ENCODE results near the gene CELF3. TPM values are rescaled to one million over a fixed set of nuclear protein-coding genes. Genes with fewer than 3 reads are reported as not detected.

Gene CELF3
- total RNA-seq, 4 donors from 2014 or later: 0.22 to 0.93 (median 0.40) TPM; not detected in 1

DNA sequence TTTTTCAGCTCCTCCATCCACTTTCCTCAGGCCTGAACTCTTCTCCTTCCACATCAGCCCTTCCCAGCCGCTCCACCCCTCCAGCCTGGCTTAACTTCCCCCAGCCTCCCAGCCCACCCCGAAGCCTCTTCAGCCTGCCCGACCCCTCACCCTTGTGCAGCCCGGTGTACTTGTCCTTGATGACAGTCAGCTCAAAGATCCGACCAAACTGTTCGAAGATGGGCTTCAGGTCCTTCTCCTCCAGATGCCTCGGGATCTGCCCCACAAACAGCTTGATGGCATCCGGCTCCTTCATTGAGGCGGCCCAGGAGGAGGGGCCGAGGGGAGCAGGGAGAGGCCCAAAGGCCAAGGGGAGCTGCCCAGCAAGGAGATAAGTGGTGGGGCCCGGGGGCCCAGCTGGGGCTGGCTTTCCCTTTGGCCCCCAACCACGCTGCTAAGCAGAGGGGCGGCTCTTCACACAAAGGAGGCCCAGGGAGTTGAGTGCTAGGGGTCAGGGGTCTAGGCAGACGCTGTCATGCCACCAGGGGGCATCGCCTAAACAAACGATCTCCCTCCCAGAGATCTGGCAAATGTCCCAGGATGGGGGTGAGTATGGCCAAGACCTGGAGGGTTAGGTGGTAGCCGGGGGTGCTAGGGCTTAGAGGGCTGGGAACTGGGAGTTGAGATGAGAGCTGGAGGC is 738 bp downstream of the CELF3 start:
- H3K27me3 ChIP-seq: peaks cover 21% of the 10 kb centered on the region
- H3K4me3 ChIP-seq: no peak overlapping the region
- no peaks in the 10 kb centered on the region for H3K9me3 ChIP-seq
- TF ChIP-seq, protein P1, sequence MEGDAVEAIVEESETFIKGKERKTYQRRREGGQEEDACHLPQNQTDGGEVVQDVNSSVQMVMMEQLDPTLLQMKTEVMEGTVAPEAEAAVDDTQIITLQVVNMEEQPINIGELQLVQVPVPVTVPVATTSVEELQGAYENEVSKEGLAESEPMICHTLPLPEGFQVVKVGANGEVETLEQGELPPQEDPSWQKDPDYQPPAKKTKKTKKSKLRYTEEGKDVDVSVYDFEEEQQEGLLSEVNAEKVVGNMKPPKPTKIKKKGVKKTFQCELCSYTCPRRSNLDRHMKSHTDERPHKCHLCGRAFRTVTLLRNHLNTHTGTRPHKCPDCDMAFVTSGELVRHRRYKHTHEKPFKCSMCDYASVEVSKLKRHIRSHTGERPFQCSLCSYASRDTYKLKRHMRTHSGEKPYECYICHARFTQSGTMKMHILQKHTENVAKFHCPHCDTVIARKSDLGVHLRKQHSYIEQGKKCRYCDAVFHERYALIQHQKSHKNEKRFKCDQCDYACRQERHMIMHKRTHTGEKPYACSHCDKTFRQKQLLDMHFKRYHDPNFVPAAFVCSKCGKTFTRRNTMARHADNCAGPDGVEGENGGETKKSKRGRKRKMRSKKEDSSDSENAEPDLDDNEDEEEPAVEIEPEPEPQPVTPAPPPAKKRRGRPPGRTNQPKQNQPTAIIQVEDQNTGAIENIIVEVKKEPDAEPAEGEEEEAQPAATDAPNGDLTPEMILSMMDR (IDR thresholded peaks at IDR 0.05): no peak
- no peak for TF ChIP-seq POLR2AphosphoS5 (IDR thresholded peaks at IDR 0.05)
- TF ChIP-seq POLR2A (IDR thresholded peaks at IDR 0.05): no peak
- ATAC-seq: no peak
- H3K36me3 ChIP-seq: no peaks in the 10 kb centered on the region
- no peak overlapping the region for H3K27ac ChIP-seq
- 10 to 37% methylated on average over 4 of the region's 17 CpGs for WGBS, 2 donors (ENCODE audit: low coverage in 1 of 2)
- H3K4me1 ChIP-seq: peaks cover 0 to 45% (median 9%) of the 10 kb centered on the region in 3 donors

DNA sequence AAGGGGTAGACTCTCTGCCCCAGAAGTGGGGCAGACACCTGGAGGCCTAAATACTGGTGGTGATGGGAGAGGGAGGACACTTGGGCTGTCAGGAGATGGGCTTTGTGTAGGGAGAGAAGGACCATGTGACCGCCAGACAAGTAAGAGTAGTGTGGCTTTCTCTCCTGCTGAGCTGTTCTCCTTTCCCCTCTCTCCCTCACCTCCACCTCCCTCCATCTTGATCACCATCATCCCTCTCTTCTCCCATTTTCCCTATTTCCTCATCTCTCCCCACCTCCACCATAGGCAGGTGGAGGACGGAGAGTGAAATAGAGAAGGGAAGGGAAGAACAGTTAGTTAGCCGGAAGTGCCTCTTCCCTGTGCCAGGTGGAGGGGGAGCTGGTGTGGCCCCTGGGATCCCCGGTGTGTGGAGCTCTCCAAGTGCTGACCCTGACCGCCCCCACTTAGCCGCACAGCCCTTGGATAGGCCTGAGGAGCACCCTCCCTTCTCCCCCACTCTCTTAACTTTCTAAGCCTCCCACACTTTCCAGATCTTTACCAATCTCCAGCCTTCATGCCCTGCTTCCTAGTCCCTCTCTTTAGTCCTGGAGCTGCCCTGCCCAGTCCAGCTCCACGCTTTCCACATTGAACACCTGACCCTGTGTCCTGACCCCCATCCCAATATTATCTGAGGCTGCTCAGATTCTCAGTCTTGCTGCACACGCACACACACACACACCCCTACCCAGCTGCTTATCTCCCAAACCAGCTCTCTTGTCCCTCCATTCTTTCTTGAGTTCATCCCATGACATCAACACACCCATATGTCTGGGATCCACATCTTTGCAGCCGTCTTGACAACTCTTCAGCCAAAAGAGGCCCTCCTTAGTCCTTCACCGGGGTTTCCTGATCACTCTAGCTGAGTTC is 1.5 kb downstream of the CELF3 start:
- no peaks in the 10 kb centered on the region for H3K9me3 ChIP-seq
- no peaks in the 10 kb centered on the region for H3K36me3 ChIP-seq
- TF ChIP-seq, protein P1 (IDR thresholded peaks at IDR 0.05): no peak
- no peak for TF ChIP-seq POLR2AphosphoS5 (IDR thresholded peaks at IDR 0.05)
- TF ChIP-seq POLR2A (IDR thresholded peaks at IDR 0.05): no peak
- TF ChIP-seq EP300 (IDR thresholded peaks at IDR 0.05): no peak
- H3K27ac ChIP-seq: no peak overlapping the region
- 74 to 83% methylated on average over 5 to 7 of the region's 10 CpGs for WGBS, 2 donors (ENCODE audit: low coverage in 1 of 2)
- ATAC-seq: no peak
- no peak overlapping the region for H3K4me3 ChIP-seq
- peaks cover 21% of the 10 kb centered on the region for H3K27me3 ChIP-seq
- H3K4me1 ChIP-seq: peaks cover 0 to 38% (median 5%) of the 10 kb centered on the region in 3 donors

- H3K4me3 ChIP-seq: no peak overlapping the region
- WGBS, 2 donors (ENCODE audit: low coverage in 1 of 2): 60% methylated on average over 1 of the region's 2 CpGs; no CpG with 5 or more reads in 1 of the 2 donors
- ATAC-seq: no peak
- H3K36me3 ChIP-seq: no peaks in the 10 kb centered on the region
- peaks cover 21% of the 10 kb centered on the region for H3K27me3 ChIP-seq
- no peak overlapping the region for H3K27ac ChIP-seq
- H3K9me3 ChIP-seq: no peaks in the 10 kb centered on the region
- H3K4me1 ChIP-seq: peaks cover 0 to 27% (median 5%) of the 10 kb centered on the region in 3 donors
- TF ChIP-seq POLR2AphosphoS5 (IDR thresholded peaks at IDR 0.05) (no peak), EP300 (IDR thresholded peaks at IDR 0.05) (no peak), POLR2A (IDR thresholded peaks at IDR 0.05) (no peak)
Observed at GRCh38 chr1:151713874-151714273, 2.7 kb downstream of the CELF3 start.

- H3K36me3 ChIP-seq: no peaks in the 10 kb centered on the region
- no CpG with 5 or more reads among the region's 2 CpGs for WGBS, 2 donors (ENCODE audit: low coverage in 1 of 2)
- no peak for TF ChIP-seq POLR2AphosphoS5 (IDR thresholded peaks at IDR 0.05)
- TF ChIP-seq EP300 (IDR thresholded peaks at IDR 0.05): no peak
- no peak for TF ChIP-seq POLR2A (IDR thresholded peaks at IDR 0.05)
- H3K9me3 ChIP-seq: no peaks in the 10 kb centered on the region
- H3K27me3 ChIP-seq: peaks cover 21% of the 10 kb centered on the region
- H3K4me3 ChIP-seq: no peak overlapping the region
- ATAC-seq: no peak
- peaks cover 0 to 19% (median 5%) of the 10 kb centered on the region in 3 donors for H3K4me1 ChIP-seq
- H3K27ac ChIP-seq: no peak overlapping the region
Observed at GRCh38 chr1:151713044-151713443, 3.6 kb downstream of the CELF3 start.

DNA sequence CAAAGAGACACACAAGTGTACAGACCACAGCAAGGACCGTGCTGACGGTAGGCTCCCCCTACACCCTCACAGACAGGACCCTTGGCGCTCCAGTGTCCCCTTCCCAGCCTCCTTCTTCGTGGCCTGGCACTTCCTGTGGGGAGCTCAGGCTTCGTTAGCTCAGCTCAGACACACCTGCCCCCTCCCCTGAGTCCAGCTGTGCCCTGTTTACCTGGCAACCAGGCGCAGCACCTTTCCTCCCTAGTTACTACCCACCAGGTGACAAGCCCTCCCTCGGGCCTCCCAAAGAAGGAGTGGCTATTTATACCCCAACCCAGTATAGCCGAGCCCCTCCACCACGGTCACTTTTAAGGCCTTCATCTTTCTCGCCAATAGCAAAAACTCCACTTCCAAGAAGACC is 4.7 kb downstream of the CELF3 start:
- no peak for TF ChIP-seq POLR2AphosphoS5 (IDR thresholded peaks at IDR 0.05)
- no peak for TF ChIP-seq EP300 (IDR thresholded peaks at IDR 0.05)
- peaks cover 16% of the 10 kb centered on the region for H3K27me3 ChIP-seq
- H3K4me1 ChIP-seq: peaks cover 0 to 8% (median 0%) of the 10 kb centered on the region in 3 donors
- WGBS, 2 donors (ENCODE audit: low coverage in 1 of 2): 62% methylated on average over 9 of the region's 10 CpGs; no CpG with 5 or more reads in 1 of the 2 donors
- H3K27ac ChIP-seq: no peak overlapping the region
- H3K4me3 ChIP-seq: no peak overlapping the region
- no peaks in the 10 kb centered on the region for H3K36me3 ChIP-seq
- no peaks in the 10 kb centered on the region for H3K9me3 ChIP-seq
- no peak for ATAC-seq

- Histone ChIP-seq H3K4me3 (no peak overlapping the region), H3K27ac (no peak overlapping the region), H3K27me3 (peaks cover 8% of the 10 kb centered on the region), H3K4me1 (peaks cover 0 to under 1% (median 0%) of the 10 kb centered on the region in 3 donors), H3K36me3 (no peaks in the 10 kb centered on the region), H3K9me3 (no peaks in the 10 kb centered on the region)
- ATAC-seq: no peak
- 60 to 67% methylated on average over 1 to 6 of the region's 21 CpGs for WGBS, 2 donors (ENCODE audit: low coverage in 1 of 2)
- TF ChIP-seq EP300 (IDR thresholded peaks at IDR 0.05) (no peak), POLR2A (IDR thresholded peaks at IDR 0.05) (no peak), POLR2AphosphoS5 (IDR thresholded peaks at IDR 0.05) (no peak)
- TF ChIP-seq, protein P1 (IDR thresholded peaks at IDR 0.05): no peak
Observed at GRCh38 chr1:151711044-151711800, 5.4 kb downstream of the CELF3 start.
